OCI-LY1 (cell line): ENCODE results near the gene SYNGR1.

Experiments used
- CTCF ChIP-seq: fragments of 200-600 bp; sonication (generic), shearing (Covaris generic); IDR thresholded peaks from 2 replicates; pipeline ENCODE4 v1.5.1; 2017; ENCODE audit warnings: mild to moderate bottlenecking, antibody characterized with exemption, low read length, moderate library complexity, mixed read lengths
- EZH2 ChIP-seq: fragments of 200-600 bp; sonication (generic), shearing (Covaris generic); IDR thresholded peaks from 2 replicates; pipeline ENCODE4 v1.8.0; 2017; ENCODE audit warnings: borderline replicate concordance, mixed run types, mild to moderate bottlenecking, antibody characterized with exemption, low read length, moderate library complexity, mixed read lengths

DNA sequence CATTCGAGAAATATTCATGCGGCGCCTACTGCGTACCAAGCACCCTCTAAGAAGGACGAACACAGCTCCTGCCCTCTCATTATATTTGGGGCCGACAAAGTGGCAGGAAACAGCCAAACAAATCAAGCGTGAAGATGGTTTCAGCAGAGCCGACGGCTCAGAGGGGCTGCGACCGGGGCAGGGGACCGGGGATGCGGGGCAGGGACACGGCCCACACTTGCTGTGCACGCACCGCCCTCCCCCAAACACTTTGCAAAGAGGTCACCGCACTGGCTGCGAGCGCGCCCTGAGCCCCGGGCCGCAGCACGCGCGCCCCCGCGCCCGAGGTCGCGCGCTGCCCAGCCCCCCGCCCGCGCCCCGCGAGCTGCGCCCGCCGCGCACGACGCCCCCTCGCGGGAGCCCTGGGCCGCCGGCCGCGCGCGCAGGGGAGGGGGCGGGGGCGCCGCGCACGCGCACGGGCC, 255 bp upstream of the SYNGR1 start:
- TF ChIP-seq EZH2 (no peak), CTCF (no peak)
